CD14-positive monocyte (primary cell): Measurements from ENCODE around the gene NAT16. TPM values are rescaled to one million over a fixed set of nuclear protein-coding genes. Genes with fewer than 3 reads are reported as not detected.

ENCODE experiments used
- DNase-seq, 3 donors: peaks; one replicate each; pipeline ENCODE4 v3.0.0-alpha.2; 2011 to 2022
- H2AFZ ChIP-seq: 2 replicates; pipeline ENCODE4 v1.6.0; 2012; ENCODE audit warnings: mild to moderate bottlenecking, low read depth, low read length, inconsistent platforms; ENCODE audit not compliant: insufficient read depth, poor library complexity, severe bottlenecking
- H3K27ac ChIP-seq, 2 donors: 1 replicate in 1 of 2; 2 replicates in 1 of 2; pipeline ENCODE4 v1.5.1; 2012 to 2013; ENCODE audit warnings: low read length in 2 of 2, control low read depth in 1 of 2, inconsistent platforms in 1 of 2, low read depth in 1 of 2, mild to moderate bottlenecking in 1 of 2
- H3K27me3 ChIP-seq, 2 donors: one replicate each; pipeline versions ENCODE4 v1.6.0 to v1.6.1; 2011 to 2013; ENCODE audit warnings: low read length in 2 of 2; ENCODE audit not compliant: control insufficient read depth in 2 of 2, insufficient read depth in 2 of 2
- H3K36me3 ChIP-seq, 2 donors: replicated peaks in 1 of 2; 1 replicate in 1 of 2; 2 replicates in 1 of 2; pipeline versions ENCODE4 v1.5.1 to v1.6.1; 2012 to 2013; ENCODE audit warnings: low read length in 2 of 2, control low read depth in 1 of 2, inconsistent platforms in 1 of 2, mild to moderate bottlenecking in 1 of 2; ENCODE audit not compliant: insufficient read depth in 2 of 2, control insufficient read depth in 1 of 2
- H3K4me1 ChIP-seq, 2 donors: 1 replicate in 1 of 2; 2 replicates in 1 of 2; pipeline versions ENCODE4 v1.5.1 to v1.6.1; 2012 to 2013; ENCODE audit warnings: low read length in 2 of 2, control low read depth in 1 of 2, inconsistent platforms in 1 of 2, mild to moderate bottlenecking in 1 of 2, moderate library complexity in 1 of 2; ENCODE audit not compliant: insufficient read depth in 2 of 2, control insufficient read depth in 1 of 2
- H3K4me2 ChIP-seq: replicated peaks from 2 replicates; pipeline ENCODE3; 2012; ENCODE audit warnings: low read length, moderate library complexity, mild to moderate bottlenecking; ENCODE audit not compliant: poor library complexity, severe bottlenecking; ENCODE audit errors: extremely low read depth
- H3K4me3 ChIP-seq, 3 experiments: fragments of 200-600 bp in 1 of 3; sonication (generic) in 1 of 3; replicated peaks in 1 of 3; 1 replicate in 2 of 3; 2 replicates in 1 of 3; pipeline ENCODE4 v1.5.1; 2011 to 2013; ENCODE audit warnings: low read length in 3 of 3, mild to moderate bottlenecking in 3 of 3, control low read depth in 2 of 3, low read depth in 2 of 3, inconsistent platforms in 1 of 3, moderate library complexity in 1 of 3
- H3K79me2 ChIP-seq: 2 replicates; pipeline ENCODE4 v1.6.0; 2012; ENCODE audit warnings: mild to moderate bottlenecking, control low read depth, inconsistent platforms, low read length, moderate library complexity; ENCODE audit not compliant: insufficient read depth
- H3K9ac ChIP-seq: 2 replicates; pipeline ENCODE4 v1.6.0; 2017; ENCODE audit warnings: low read length, mild to moderate bottlenecking; ENCODE audit not compliant: insufficient read depth, poor library complexity, severe bottlenecking
- H3K9me3 ChIP-seq, 2 donors: replicated peaks in 1 of 2; 1 replicate in 1 of 2; 2 replicates in 1 of 2; pipeline versions ENCODE4 v1.5.1 to v1.6.1; 2012 to 2013; ENCODE audit warnings: low read length in 2 of 2, control low read depth in 1 of 2; ENCODE audit not compliant: control insufficient read depth in 1 of 2, insufficient read depth in 1 of 2
- H4K20me1 ChIP-seq: 2 replicates; pipeline ENCODE4 v1.6.0; 2012; ENCODE audit warnings: mild to moderate bottlenecking, low read length, control low read depth, moderate library complexity; ENCODE audit not compliant: insufficient read depth
- H3K27ac Mint-ChIP-seq, 7 donors: one replicate each; pipeline ENCODE4 v1.8.0; 2020; ENCODE audit warnings: mild to moderate bottlenecking in 7 of 7, mixed read lengths in 7 of 7, moderate library complexity in 6 of 7, inconsistent platforms in 2 of 7
- H3K27me3 Mint-ChIP-seq, 3 donors: one replicate each; pipeline ENCODE4 v1.8.0; 2021 to 2022; ENCODE audit warnings: low read depth in 3 of 3, mild to moderate bottlenecking in 3 of 3, mixed read lengths in 3 of 3, moderate library complexity in 3 of 3, inconsistent platforms in 1 of 3
- H3K36me3 Mint-ChIP-seq, 2 donors: one replicate each; pipeline ENCODE4 v1.8.0; 2020; ENCODE audit warnings: mixed read lengths in 2 of 2, inconsistent platforms in 1 of 2, mild to moderate bottlenecking in 1 of 2
- H3K4me1 Mint-ChIP-seq: one replicate; pipeline ENCODE4 v1.8.0; 2020; ENCODE audit warnings: mild to moderate bottlenecking, mixed read lengths
- H3K4me3 Mint-ChIP-seq, 2 donors: one replicate each; pipeline ENCODE4 v1.8.0; 2020; ENCODE audit warnings: mild to moderate bottlenecking in 2 of 2, mixed read lengths in 2 of 2, moderate library complexity in 1 of 2
- H3K9me3 Mint-ChIP-seq, 7 donors: one replicate each; pipeline ENCODE4 v1.8.0; 2020 to 2022; ENCODE audit warnings: mixed read lengths in 7 of 7, mild to moderate bottlenecking in 6 of 7, moderate library complexity in 6 of 7, inconsistent platforms in 2 of 7
- CTCF ChIP-seq: fragments of 200-600 bp; IDR thresholded peaks from one replicate; pipeline ENCODE4 v1.8.0; 2022; ENCODE audit warnings: antibody characterized with exemption, mild to moderate bottlenecking
- WGBS: methylation state at CpG from one replicate; pipeline ENCODE4 v1.1.5; 2013; ENCODE audit warnings: missing lambda C conversion rate; ENCODE audit not compliant: insufficient coverage; 5-methylcytosine and 5-hydroxymethylcytosine counted together
- intact Hi-C, 2 donors: fragments of 100-400 bp; cut with micrococcal nuclease; formaldehyde crosslinking; loops; one replicate each; pipeline versions ENCODE4 v1.15.0 to v1.15.1; 2023
- polyA plus RNA-seq, 3 donors: library from polyadenylated mRNA; depleted of rRNA in 1 of 3; unstranded in 2 of 3; stranded (reverse) in 1 of 3; fragments of 300-500 nt in 2 of 3; fragments of >200 nt in 1 of 3; fragmentation: Illumina TruSeq in 2 of 3; gene quantifications; 1 replicate in 2 of 3; 2 replicates in 1 of 3; pipeline ENCODE4 v1.2.3, GENCODE V29; 2012 to 2021

Gene NAT16
- polyA plus RNA-seq, 3 donors, result not detected

GRCh38 chr7:101217388-101218235 lies 37.5 kb upstream of the NAT16 start, which contains the start of the genes PLOD3 and ZNHIT1:
Gene PLOD3, minus strand, starts transcription at chr7:101217581. Its CDS starts 307 bp downstream, at chr7:101217274.
Gene ZNHIT1, plus strand, starts transcription at chr7:101218165. Its CDS starts 31 bp downstream, at chr7:101218196.
- peak; percentile 23 for TF ChIP-seq CTCF
- H3K4me1 ChIP-seq, result peaks cover 24 to 37% of the 10 kb centered on the region in 2 donors
- H3K4me2 ChIP-seq, result peak within 1 kb of the TSS; percentile 100
- intact Hi-C loops, result loop anchor here (2.0 kb wide), 2 partner anchors 25 to 27 kb away; partner anchors contain the start of gene FIS1 (in 1 of the 2)
- Mint-ChIP-seq H3K27ac (peak within 1 kb of the TSS; percentile 91 to 97 (median 95)), H3K27me3 (peaks cover 0 to 2% (median 0%) of the 10 kb centered on the region in 3 donors), H3K4me1 (peaks cover 32% of the 10 kb centered on the region), H3K4me3 (peak within 1 kb of the TSS; percentile 91 to 94), H3K9me3 (no peaks in the 10 kb centered on the region), H3K36me3 (peaks cover 31 to 55% of the 10 kb centered on the region in 2 donors)
- H3K4me3 ChIP-seq, result peak within 1 kb of the TSS; percentile 66 to 100 (median 73)
- DNase-seq, result peak; percentile 96 to 100 (median 97)
- peaks cover 26% of the 10 kb centered on the region for H4K20me1 ChIP-seq
- under 1% methylated on average over 47 of the region's 57 CpGs for WGBS
- peak within 1 kb of the TSS; percentile 81 to 90 for H3K27ac ChIP-seq
- peaks cover 24 to 50% of the 10 kb centered on the region in 2 donors for H3K36me3 ChIP-seq
- H3K79me2 ChIP-seq, result peaks cover 60% of the 10 kb centered on the region
- peak within 1 kb of the TSS; percentile 95 for H2AFZ ChIP-seq
- no peaks in the 10 kb centered on the region for H3K9me3 ChIP-seq
- H3K9ac ChIP-seq, result peak within 1 kb of the TSS; percentile 74
- no peaks in the 10 kb centered on the region for H3K27me3 ChIP-seq

GRCh38 chr7:101216860-101217387 lies 36.8 kb upstream of the NAT16 start:
- Mint-ChIP-seq H3K4me1 (peaks cover 32% of the 10 kb centered on the region), H3K4me3 (peak overlapping the region; percentile 91 to 94), H3K36me3 (peaks cover 29 to 54% of the 10 kb centered on the region in 2 donors), H3K27me3 (peaks cover 0 to 2% (median 0%) of the 10 kb centered on the region in 3 donors), H3K9me3 (no peaks in the 10 kb centered on the region), H3K27ac (peak overlapping the region; percentile 85 to 97 (median 95))
- Histone ChIP-seq H3K4me2 (peak overlapping the region; percentile 100), H3K27me3 (no peaks in the 10 kb centered on the region), H3K9ac (peak overlapping the region; percentile 74), H3K9me3 (no peaks in the 10 kb centered on the region), H3K79me2 (peaks cover 56% of the 10 kb centered on the region), H3K36me3 (peaks cover 23 to 51% of the 10 kb centered on the region in 2 donors), H4K20me1 (peaks cover 19% of the 10 kb centered on the region), H3K27ac (peak overlapping the region; percentile 32 to 90), H2AFZ (peak overlapping the region; percentile 95), H3K4me1 (peaks cover 24 to 37% of the 10 kb centered on the region in 2 donors), H3K4me3 (peak overlapping the region; percentile 66 to 100 (median 73))
- 0% methylated on average over 33 of the region's 34 CpGs for WGBS
- peak; percentile 16 for TF ChIP-seq CTCF
- intact Hi-C loops, result loop anchor here in 1 of 2 donors (2.0 kb wide), 1 partner anchor 28 kb away; the partner anchor contains the start of gene FIS1
- no peak for DNase-seq
